Measurements from ENCODE around the gene EXOC2.

The EXOC2 gene

GRCh38 chr6:511488-512137 lies 181.3 kb downstream of the EXOC2 start:
- TF ChIP-seq POLR2AphosphoS5 (IDR thresholded peaks at IDR 0.05; ENCODE audit: low read depth, low read length) = no peak

- TF ChIP-seq REST (IDR thresholded peaks at IDR 0.05; ENCODE audit: insufficient read depth in 1 of 2, low read depth in 2 of 2, low read length in 2 of 2) (no peak), TAF1 (IDR thresholded peaks at IDR 0.05; ENCODE audit: borderline replicate concordance, insufficient read depth, low read length) (no peak), POLR2AphosphoS5 (IDR thresholded peaks at IDR 0.05; ENCODE audit: low read depth, low read length) (no peak), FOXP2 (optimal IDR thresholded peaks at IDR 0.05; ENCODE audit: borderline replicate concordance, extremely low read depth, extremely low read length, insufficient read depth) (no peak), SIN3A (IDR thresholded peaks at IDR 0.05; ENCODE audit: borderline replicate concordance, insufficient read depth, low read length) (no peak)
Measured at GRCh38 chr6:509676-510075, 183.3 kb downstream of the EXOC2 start.

GRCh38 chr6:508614-509013 lies 184.3 kb downstream of the EXOC2 start:
- no peak for TF ChIP-seq SIN3A (IDR thresholded peaks at IDR 0.05; ENCODE audit: borderline replicate concordance, insufficient read depth, low read length)
- no peak for TF ChIP-seq TAF1 (IDR thresholded peaks at IDR 0.05; ENCODE audit: borderline replicate concordance, insufficient read depth, low read length)
- TF ChIP-seq POLR2AphosphoS5 (IDR thresholded peaks at IDR 0.05; ENCODE audit: low read depth, low read length) = no peak
- no peak for TF ChIP-seq REST (IDR thresholded peaks at IDR 0.05; ENCODE audit: insufficient read depth in 1 of 2, low read depth in 2 of 2, low read length in 2 of 2)
- TF ChIP-seq FOXP2 (optimal IDR thresholded peaks at IDR 0.05; ENCODE audit: borderline replicate concordance, extremely low read depth, extremely low read length, insufficient read depth) = no peak

GRCh38 chr6:508006-508405 lies 184.9 kb downstream of the EXOC2 start:
- no peak for TF ChIP-seq TAF1 (IDR thresholded peaks at IDR 0.05; ENCODE audit: borderline replicate concordance, insufficient read depth, low read length)
- no peak for TF ChIP-seq SIN3A (IDR thresholded peaks at IDR 0.05; ENCODE audit: borderline replicate concordance, insufficient read depth, low read length)
- TF ChIP-seq REST (IDR thresholded peaks at IDR 0.05; ENCODE audit: insufficient read depth in 1 of 2, low read depth in 2 of 2, low read length in 2 of 2) = no peak
- TF ChIP-seq FOXP2 (optimal IDR thresholded peaks at IDR 0.05; ENCODE audit: borderline replicate concordance, extremely low read depth, extremely low read length, insufficient read depth) = no peak
- TF ChIP-seq POLR2AphosphoS5 (IDR thresholded peaks at IDR 0.05; ENCODE audit: low read depth, low read length) = no peak

- TF ChIP-seq FOXP2 (optimal IDR thresholded peaks at IDR 0.05; ENCODE audit: borderline replicate concordance, extremely low read depth, extremely low read length, insufficient read depth) (no peak), POLR2AphosphoS5 (IDR thresholded peaks at IDR 0.05; ENCODE audit: low read depth, low read length) (no peak), TAF1 (IDR thresholded peaks at IDR 0.05; ENCODE audit: borderline replicate concordance, insufficient read depth, low read length) (no peak), SIN3A (IDR thresholded peaks at IDR 0.05; ENCODE audit: borderline replicate concordance, insufficient read depth, low read length) (no peak), REST (IDR thresholded peaks at IDR 0.05; ENCODE audit: insufficient read depth in 1 of 2, low read depth in 2 of 2, low read length in 2 of 2) (no peak)
Measured at GRCh38 chr6:506920-507622, 185.9 kb downstream of the EXOC2 start.
